Activated T-cell treated with anti-CD3 and anti-CD28 coated beads, Interleukin-2, amount 50 U/mL, for 72 hours (primary cell): Measurements from ENCODE around the gene OTOP3. TPM values are rescaled to one million over a fixed set of nuclear protein-coding genes. Genes with fewer than 3 reads are reported as not detected.

Experiments used
- ATAC-seq, 2 donors: fragments of 150-1000 bp; cut with Tn5 transposase; replicated peaks in 1 of 2; 2 replicates each; pipeline ENCODE4 v1.10.0; 2021; ENCODE audit warnings: moderate library complexity in 2 of 2, mild to moderate bottlenecking in 1 of 2
- DNase-seq, 2 donors: peaks; one replicate each; pipeline ENCODE4 v3.0.0; 2021 to 2022; ENCODE audit warnings: mixed read lengths in 1 of 2
- H3K27ac Mint-ChIP-seq: one replicate; pipeline ENCODE4 v1.8.0; 2022; ENCODE audit warnings: mild to moderate bottlenecking, moderate library complexity, mixed read lengths
- H3K27me3 Mint-ChIP-seq: one replicate; pipeline ENCODE4 v1.8.0; 2022; ENCODE audit warnings: low read depth, mixed read lengths
- H3K36me3 Mint-ChIP-seq, 2 donors: one replicate each; pipeline ENCODE4 v1.8.0; 2022; ENCODE audit warnings: mixed read lengths in 2 of 2, mild to moderate bottlenecking in 1 of 2; ENCODE audit not compliant: insufficient read depth in 2 of 2
- H3K4me1 Mint-ChIP-seq: one replicate; pipeline ENCODE4 v1.8.0; 2022; ENCODE audit warnings: low read depth, mixed read lengths
- H3K4me3 Mint-ChIP-seq, 2 donors: one replicate each; pipeline ENCODE4 v1.8.0; 2022; ENCODE audit warnings: mild to moderate bottlenecking in 2 of 2, mixed read lengths in 2 of 2, moderate library complexity in 2 of 2
- H3K9me3 Mint-ChIP-seq, 2 donors: one replicate each; pipeline ENCODE4 v1.8.0; 2022; ENCODE audit warnings: mixed read lengths in 2 of 2
- total RNA-seq, 2 donors: library from RNA; stranded (reverse); gene quantifications; one replicate each; pipeline ENCODE4 v1.2.3, GENCODE V29; 2022

The OTOP3 gene
- total RNA-seq, 2 donors from 2014 or later: not detected

DNA sequence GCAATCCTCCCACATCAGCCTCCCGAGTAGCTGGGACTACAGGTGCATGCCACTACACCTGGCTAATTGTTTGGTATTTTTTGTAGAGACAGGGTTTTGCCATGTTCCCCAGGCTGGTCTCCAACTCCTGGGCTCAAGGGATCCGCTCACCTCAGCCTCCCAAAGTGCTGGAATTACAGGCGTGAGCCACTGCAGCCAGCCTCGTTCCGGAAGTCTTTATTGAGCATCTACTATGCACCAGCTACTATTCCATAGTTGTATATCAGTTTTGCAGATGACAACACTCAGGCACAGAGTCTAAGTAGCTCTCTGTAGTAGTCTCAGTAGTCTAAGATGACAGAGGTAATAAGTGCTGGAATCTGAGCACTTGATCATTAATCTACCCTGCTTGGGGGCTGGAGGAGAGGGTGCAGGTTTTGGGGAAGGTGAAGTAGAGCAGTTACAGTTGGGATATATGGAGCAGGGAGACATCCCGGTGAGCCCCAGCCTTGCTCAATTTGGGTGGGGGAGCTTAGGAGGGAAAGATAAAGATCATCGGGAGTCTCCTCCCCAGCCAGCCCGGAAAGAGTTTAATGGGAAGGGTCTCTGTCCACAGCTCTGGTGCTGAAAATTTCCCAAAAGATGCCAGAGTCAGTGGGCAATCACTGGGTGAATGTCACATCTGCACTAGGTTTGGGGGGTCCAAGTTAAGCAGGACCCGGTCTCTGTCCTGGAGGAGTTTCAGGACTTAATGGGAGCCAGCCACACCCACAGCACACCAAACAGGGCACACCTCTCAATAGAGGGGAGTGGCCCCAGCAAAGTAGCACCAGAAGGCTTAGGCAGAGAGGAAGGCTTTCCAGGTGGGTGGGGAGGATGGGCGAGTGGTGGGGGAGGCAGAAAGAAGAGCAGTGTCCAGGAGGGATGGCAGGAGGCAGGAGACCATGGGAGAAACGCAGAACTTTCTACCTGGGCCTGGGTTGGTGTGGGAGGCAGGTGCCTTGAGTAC is 1.7 kb downstream of the OTOP3 start:
- DNase-seq (no peak), ATAC-seq (no peak)
- no peaks in the 10 kb centered on the region for H3K9me3 Mint-ChIP-seq
- no peaks in the 10 kb centered on the region for H3K36me3 Mint-ChIP-seq
- no peak overlapping the region for H3K27ac Mint-ChIP-seq
- H3K4me1 Mint-ChIP-seq: no peaks in the 10 kb centered on the region
- peaks cover 60% of the 10 kb centered on the region for H3K27me3 Mint-ChIP-seq
- H3K4me3 Mint-ChIP-seq: no peak overlapping the region

GRCh38 chr17:74938194-74938950 is 2.7 kb downstream of the OTOP3 start:
- ATAC-seq: no peak
- no peaks in the 10 kb centered on the region for H3K36me3 Mint-ChIP-seq
- no peak for DNase-seq
- no peaks in the 10 kb centered on the region for H3K4me1 Mint-ChIP-seq
- H3K4me3 Mint-ChIP-seq: no peak overlapping the region
- no peaks in the 10 kb centered on the region for H3K9me3 Mint-ChIP-seq
- H3K27ac Mint-ChIP-seq: no peak overlapping the region
- peaks cover 56% of the 10 kb centered on the region for H3K27me3 Mint-ChIP-seq

GRCh38 chr17:74939534-74939933 is 3.8 kb downstream of the OTOP3 start:
- Mint-ChIP-seq H3K4me3 (no peak overlapping the region), H3K27ac (no peak overlapping the region), H3K4me1 (no peaks in the 10 kb centered on the region), H3K27me3 (peaks cover 56% of the 10 kb centered on the region), H3K9me3 (no peaks in the 10 kb centered on the region), H3K36me3 (no peaks in the 10 kb centered on the region)
- ATAC-seq (no peak), DNase-seq (no peak)

GRCh38 chr17:74941128-74941725 is 5.5 kb downstream of the OTOP3 start:
- no peak overlapping the region for H3K4me3 Mint-ChIP-seq
- peaks cover 44% of the 10 kb centered on the region for H3K27me3 Mint-ChIP-seq
- ATAC-seq (no peak), DNase-seq (no peak)
- no peak overlapping the region for H3K27ac Mint-ChIP-seq
- no peaks in the 10 kb centered on the region for H3K36me3 Mint-ChIP-seq
- no peaks in the 10 kb centered on the region for H3K9me3 Mint-ChIP-seq
- no peaks in the 10 kb centered on the region for H3K4me1 Mint-ChIP-seq

DNA sequence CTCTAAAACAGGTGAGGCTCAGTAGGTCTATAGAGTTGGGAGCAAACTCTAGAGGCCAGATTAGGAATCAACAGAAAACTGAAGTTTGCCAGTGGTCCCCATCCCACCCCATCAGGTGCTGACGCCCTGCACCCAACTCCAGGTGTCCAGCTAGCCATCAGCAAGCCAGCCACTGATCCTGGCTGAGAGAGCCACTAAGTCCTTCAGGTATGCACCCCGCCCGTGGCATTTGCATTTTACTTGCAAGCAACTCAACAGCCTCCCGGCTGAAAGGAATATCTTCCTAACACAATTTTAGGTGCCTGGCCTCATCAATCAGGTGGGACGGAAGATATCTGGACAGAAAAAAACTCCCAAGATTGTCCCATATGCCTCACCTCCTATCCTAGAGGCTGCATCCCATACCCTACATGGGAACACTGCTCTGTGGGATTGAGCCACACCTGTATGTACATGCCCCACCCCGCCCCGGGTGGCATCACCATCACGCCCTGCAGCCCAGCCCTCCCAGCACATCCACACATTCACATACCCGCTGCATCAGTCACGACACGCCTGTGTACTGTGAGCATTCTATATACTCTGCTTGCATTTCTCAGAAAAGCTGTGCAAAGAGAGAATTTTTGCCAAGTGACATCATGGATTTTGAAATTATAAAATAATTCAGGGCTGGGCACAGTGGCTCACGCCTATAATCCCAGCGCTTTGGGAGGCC is 8.3 kb downstream of the OTOP3 start:
- DNase-seq (no peak), ATAC-seq (no peak)
- H3K9me3 Mint-ChIP-seq: no peaks in the 10 kb centered on the region
- H3K27ac Mint-ChIP-seq: no peak overlapping the region
- H3K27me3 Mint-ChIP-seq: peaks cover 18% of the 10 kb centered on the region
- no peak overlapping the region for H3K4me3 Mint-ChIP-seq
- H3K36me3 Mint-ChIP-seq: no peaks in the 10 kb centered on the region
- no peaks in the 10 kb centered on the region for H3K4me1 Mint-ChIP-seq

GRCh38 chr17:74945543-74945942 is 9.8 kb downstream of the OTOP3 start:
- H3K4me1 Mint-ChIP-seq: no peaks in the 10 kb centered on the region
- no peaks in the 10 kb centered on the region for H3K9me3 Mint-ChIP-seq
- H3K27me3 Mint-ChIP-seq: peaks cover 12% of the 10 kb centered on the region
- peak in 1 of 2 donors; percentile 17 for ATAC-seq
- DNase-seq: no peak
- H3K4me3 Mint-ChIP-seq: no peak overlapping the region
- H3K36me3 Mint-ChIP-seq: no peaks in the 10 kb centered on the region
- no peak overlapping the region for H3K27ac Mint-ChIP-seq

GRCh38 chr17:74946641-74947040 is 10.9 kb downstream of the OTOP3 start:
- H3K36me3 Mint-ChIP-seq: no peaks in the 10 kb centered on the region
- no peaks in the 10 kb centered on the region for H3K9me3 Mint-ChIP-seq
- no peak overlapping the region for H3K4me3 Mint-ChIP-seq
- no peaks in the 10 kb centered on the region for H3K4me1 Mint-ChIP-seq
- DNase-seq: no peak
- peaks cover 12% of the 10 kb centered on the region for H3K27me3 Mint-ChIP-seq
- ATAC-seq: no peak
- no peak overlapping the region for H3K27ac Mint-ChIP-seq

GRCh38 chr17:74947041-74947754 is 11.5 kb downstream of the OTOP3 start:
- no peak for ATAC-seq
- no peaks in the 10 kb centered on the region for H3K9me3 Mint-ChIP-seq

DNA sequence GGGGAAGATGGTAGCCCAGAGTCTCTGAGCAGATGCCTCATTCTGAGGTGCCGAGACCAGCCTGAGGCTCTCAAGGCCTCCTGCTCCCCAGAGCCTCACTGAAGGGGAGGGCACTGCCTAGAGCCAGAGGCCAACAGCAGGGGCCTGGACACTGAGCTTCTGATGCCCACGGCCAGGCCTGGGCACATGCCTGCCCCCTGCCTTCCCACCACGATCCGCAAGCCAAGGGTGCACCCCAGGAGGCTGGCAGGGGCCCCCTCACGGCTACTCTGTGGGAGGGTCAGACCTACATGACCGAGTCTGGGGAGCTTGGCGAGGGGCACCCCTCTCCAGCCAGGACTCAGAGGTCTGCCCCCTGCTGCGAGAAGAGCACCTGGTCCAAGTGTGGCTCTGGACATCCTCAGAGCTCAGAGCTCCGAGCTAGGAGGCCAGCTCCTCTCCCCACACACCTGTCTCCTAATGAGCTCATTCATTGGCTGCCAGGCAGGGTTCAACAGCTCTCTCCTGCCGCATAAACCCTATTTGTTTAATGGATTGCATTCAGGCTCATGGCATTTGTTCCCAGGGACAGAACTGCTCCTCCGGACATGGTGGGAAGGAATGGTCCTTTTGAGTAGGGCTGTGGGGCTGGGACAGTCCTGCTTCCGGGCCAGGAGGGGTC is 13.9 kb downstream of the OTOP3 start:
- H3K4me1 Mint-ChIP-seq: no peaks in the 10 kb centered on the region
- H3K27ac Mint-ChIP-seq: no peak overlapping the region
- no peak for DNase-seq
- H3K4me3 Mint-ChIP-seq: no peak overlapping the region
- H3K36me3 Mint-ChIP-seq: no peaks in the 10 kb centered on the region
- H3K27me3 Mint-ChIP-seq: no peaks in the 10 kb centered on the region
- H3K9me3 Mint-ChIP-seq: no peaks in the 10 kb centered on the region
- no peak for ATAC-seq

More at GRCh38 chr17:74947041-74947754, 11.5 kb downstream of the OTOP3 start:
- peaks cover 12% of the 10 kb centered on the region for H3K27me3 Mint-ChIP-seq
- H3K27ac Mint-ChIP-seq: no peak overlapping the region
- no peak overlapping the region for H3K4me3 Mint-ChIP-seq
- no peaks in the 10 kb centered on the region for H3K4me1 Mint-ChIP-seq
- H3K36me3 Mint-ChIP-seq: no peaks in the 10 kb centered on the region
- no peak for DNase-seq

- Mint-ChIP-seq H3K4me3 (no peak overlapping the region), H3K9me3 (no peaks in the 10 kb centered on the region), H3K27me3 (no peaks in the 10 kb centered on the region), H3K27ac (no peak overlapping the region), H3K36me3 (no peaks in the 10 kb centered on the region), H3K4me1 (no peaks in the 10 kb centered on the region)
- DNase-seq: no peak
- ATAC-seq: no peak
Measured at GRCh38 chr17:74950207-74950606, 14.5 kb downstream of the OTOP3 start.

GRCh38 chr17:74951065-74951464 is 15.4 kb downstream of the OTOP3 start:
- Mint-ChIP-seq H3K27me3 (no peaks in the 10 kb centered on the region), H3K9me3 (no peaks in the 10 kb centered on the region), H3K4me3 (no peak overlapping the region), H3K27ac (no peak overlapping the region), H3K4me1 (no peaks in the 10 kb centered on the region), H3K36me3 (no peaks in the 10 kb centered on the region)
- ATAC-seq (no peak), DNase-seq (no peak)
